ENCODE data around the gene VARS1. TPM values are rescaled to one million over a fixed set of nuclear protein-coding genes. Genes with fewer than 3 reads are reported as not detected.
A peak's percentile ranks its signal among the peaks of the same experiment; 100 is the strongest.

The VARS1 gene
- total RNA-seq, 1 donor from 2014 or later: 104 TPM

DNA sequence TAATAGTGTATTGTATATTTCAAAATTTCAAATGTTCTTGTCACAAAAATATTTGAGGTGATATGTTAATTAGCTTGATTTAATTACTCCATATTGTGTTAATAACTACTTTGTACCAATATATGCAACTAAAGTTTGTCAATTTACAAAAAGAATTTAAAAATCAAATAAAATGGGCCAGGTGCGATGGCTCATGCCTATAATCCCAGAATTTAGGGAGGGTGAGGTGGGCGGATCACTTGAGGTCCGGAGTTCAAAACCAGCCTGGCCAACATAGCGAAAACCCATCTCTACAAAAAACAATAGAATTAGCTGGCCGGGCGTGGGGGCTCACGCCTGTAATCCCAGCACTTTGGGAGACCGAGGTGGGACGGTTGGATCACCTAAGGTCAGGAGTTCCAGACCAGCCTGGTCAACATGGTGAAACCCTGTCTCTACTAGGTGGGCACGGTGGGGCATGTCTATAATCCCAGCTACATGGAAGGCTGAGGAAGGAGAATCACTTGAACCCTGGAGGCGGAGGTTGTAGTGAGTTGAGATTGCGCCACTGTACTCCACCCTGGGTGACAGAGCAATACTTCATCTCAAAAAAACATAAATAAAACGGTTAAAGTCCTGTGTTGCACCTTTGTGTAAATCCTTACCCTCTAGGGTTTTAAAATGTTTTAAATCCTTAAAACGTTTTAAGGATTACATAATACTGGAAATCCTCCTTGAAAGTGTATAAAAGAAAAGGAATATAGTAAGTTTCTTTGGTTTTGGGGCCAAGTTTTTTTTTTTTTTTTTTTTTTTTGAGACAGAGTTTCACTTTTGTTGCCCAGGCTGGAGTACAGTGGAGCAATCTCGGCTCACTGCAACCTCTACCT is 36.0 kb upstream of the VARS1 start:
- TF ChIP-seq, protein P1, sequence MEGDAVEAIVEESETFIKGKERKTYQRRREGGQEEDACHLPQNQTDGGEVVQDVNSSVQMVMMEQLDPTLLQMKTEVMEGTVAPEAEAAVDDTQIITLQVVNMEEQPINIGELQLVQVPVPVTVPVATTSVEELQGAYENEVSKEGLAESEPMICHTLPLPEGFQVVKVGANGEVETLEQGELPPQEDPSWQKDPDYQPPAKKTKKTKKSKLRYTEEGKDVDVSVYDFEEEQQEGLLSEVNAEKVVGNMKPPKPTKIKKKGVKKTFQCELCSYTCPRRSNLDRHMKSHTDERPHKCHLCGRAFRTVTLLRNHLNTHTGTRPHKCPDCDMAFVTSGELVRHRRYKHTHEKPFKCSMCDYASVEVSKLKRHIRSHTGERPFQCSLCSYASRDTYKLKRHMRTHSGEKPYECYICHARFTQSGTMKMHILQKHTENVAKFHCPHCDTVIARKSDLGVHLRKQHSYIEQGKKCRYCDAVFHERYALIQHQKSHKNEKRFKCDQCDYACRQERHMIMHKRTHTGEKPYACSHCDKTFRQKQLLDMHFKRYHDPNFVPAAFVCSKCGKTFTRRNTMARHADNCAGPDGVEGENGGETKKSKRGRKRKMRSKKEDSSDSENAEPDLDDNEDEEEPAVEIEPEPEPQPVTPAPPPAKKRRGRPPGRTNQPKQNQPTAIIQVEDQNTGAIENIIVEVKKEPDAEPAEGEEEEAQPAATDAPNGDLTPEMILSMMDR (conservative IDR thresholded peaks at IDR 0.05): no peak
- peaks cover 39% of the 10 kb centered on the region for H3K4me1 Mint-ChIP-seq (ENCODE audit: unreplicated experiment)
- H3K4me3 Mint-ChIP-seq: peak overlapping the region; percentile 94
- H3K27me3 Mint-ChIP-seq: no peaks in the 10 kb centered on the region
- H3K9me3 Mint-ChIP-seq: no peaks in the 10 kb centered on the region
- peak overlapping the region; percentile 88 for H3K27ac Mint-ChIP-seq
- no peak for DNase-seq (ENCODE audit: extremely low spot score, unreplicated experiment)
- H3K36me3 Mint-ChIP-seq: peaks cover 20% of the 10 kb centered on the region

DNA sequence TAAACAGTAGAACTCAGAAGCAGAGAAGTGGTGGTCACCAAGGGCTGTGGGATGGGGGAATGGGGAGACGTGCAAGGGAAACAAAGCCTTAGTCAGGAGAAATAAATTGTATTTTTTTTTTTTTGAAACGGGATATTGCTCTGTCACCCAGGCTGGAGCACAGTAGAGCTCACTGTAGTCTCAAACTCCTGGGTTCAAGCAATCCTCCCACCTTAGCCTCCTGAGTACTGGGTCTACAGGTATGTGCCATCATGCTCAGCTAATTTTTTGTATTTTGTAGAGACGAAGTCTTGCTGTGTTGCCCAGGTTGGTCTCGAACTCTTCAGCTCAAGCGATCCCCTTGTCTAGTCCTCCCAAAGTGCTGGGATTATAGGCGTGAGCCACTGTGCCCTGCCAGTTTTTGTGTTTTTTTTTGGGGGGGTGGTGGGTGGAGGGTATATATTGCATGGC is 35.4 kb upstream of the VARS1 start:
- Mint-ChIP-seq H3K4me1 (ENCODE audit: unreplicated experiment) (peaks cover 33% of the 10 kb centered on the region), H3K36me3 (peaks cover 13% of the 10 kb centered on the region), H3K9me3 (no peaks in the 10 kb centered on the region), H3K27ac (peak overlapping the region; percentile 88), H3K27me3 (no peaks in the 10 kb centered on the region), H3K4me3 (peak overlapping the region; percentile 94)
- TF ChIP-seq, protein P1 (conservative IDR thresholded peaks at IDR 0.05): no peak
- DNase-seq (ENCODE audit: extremely low spot score, unreplicated experiment): no peak

DNA sequence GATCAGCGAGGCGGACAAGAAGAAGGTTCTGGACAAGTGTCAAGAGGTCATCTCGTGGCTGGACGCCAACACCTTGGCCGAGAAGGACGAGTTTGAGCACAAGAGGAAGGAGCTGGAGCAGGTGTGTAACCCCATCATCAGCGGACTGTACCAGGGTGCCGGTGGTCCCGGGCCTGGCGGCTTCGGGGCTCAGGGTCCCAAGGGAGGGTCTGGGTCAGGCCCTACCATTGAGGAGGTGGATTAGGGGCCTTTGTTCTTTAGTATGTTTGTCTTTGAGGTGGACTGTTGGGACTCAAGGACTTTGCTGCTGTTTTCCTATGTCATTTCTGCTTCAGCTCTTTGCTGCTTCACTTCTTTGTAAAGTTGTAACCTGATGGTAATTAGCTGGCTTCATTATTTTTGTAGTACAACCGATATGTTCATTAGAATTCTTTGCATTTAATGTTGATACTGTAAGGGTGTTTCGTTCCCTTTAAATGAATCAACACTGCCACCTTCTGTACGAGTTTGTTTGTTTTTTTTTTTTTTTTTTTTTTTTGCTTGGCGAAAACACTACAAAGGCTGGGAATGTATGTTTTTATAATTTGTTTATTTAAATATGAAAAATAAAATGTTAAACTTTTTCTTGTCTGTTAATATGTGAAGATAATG is 34.2 kb upstream of the VARS1 start:
- Mint-ChIP-seq H3K4me1 (ENCODE audit: unreplicated experiment) (peaks cover 38% of the 10 kb centered on the region), H3K9me3 (no peaks in the 10 kb centered on the region), H3K36me3 (peaks cover 8% of the 10 kb centered on the region), H3K4me3 (peak overlapping the region; percentile 94), H3K27me3 (no peaks in the 10 kb centered on the region), H3K27ac (peak overlapping the region; percentile 88)
- no peak for DNase-seq (ENCODE audit: extremely low spot score, unreplicated experiment)
- TF ChIP-seq, protein P1 (conservative IDR thresholded peaks at IDR 0.05): peak; percentile 75

DNA sequence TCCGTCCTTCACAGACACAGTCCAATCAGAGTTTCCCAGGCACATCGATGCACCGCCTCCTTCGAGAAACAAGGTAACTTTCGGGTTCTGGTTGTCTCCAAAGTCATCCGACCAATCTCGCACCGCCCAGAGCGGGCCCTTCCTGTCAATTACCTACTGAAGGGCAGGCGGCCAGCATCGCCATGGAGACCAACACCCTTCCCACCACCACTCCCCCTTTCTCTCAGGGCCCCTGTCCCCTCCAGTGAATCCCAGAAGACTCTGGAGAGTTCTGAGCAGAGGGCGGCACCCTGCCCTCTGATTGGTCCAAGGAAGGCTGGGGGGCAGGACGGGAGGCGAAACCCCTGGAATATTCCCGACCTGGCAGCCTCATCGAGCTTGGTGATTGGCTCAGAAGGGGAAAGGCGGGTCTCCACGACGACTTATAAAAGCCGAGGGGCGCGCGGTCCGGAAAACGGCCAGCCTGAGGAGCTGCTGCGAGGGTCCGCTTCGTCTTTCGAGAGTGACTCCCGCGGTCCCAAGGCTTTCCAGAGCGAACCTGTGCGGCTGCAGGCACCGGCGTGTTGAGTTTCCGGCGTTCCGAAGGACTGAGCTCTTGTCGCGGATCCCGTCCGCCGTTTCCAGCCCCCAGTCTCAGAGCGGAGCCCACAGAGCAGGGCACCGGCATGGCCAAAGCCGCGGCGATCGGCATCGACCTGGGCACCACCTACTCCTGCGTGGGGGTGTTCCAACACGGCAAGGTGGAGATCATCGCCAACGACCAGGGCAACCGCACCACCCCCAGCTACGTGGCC is 31.9 kb upstream of the VARS1 start, which contains the start of gene HSPA1B:
TSS of gene HSPA1B (plus strand) at position 453 of the 794 bp plus-strand sequence. CDS start at position 666, 213 bp downstream.
- no peaks in the 10 kb centered on the region for H3K27me3 Mint-ChIP-seq
- peaks cover 7% of the 10 kb centered on the region for H3K36me3 Mint-ChIP-seq
- DNase-seq (ENCODE audit: extremely low spot score, unreplicated experiment): peak; percentile 97
- H3K9me3 Mint-ChIP-seq: no peaks in the 10 kb centered on the region
- TF ChIP-seq, protein P1 (conservative IDR thresholded peaks at IDR 0.05): no peak
- H3K27ac Mint-ChIP-seq: peak within 1 kb of the TSS; percentile 99
- H3K4me3 Mint-ChIP-seq: peak within 1 kb of the TSS; percentile 91
- H3K4me1 Mint-ChIP-seq (ENCODE audit: unreplicated experiment): peaks cover 45% of the 10 kb centered on the region

DNA sequence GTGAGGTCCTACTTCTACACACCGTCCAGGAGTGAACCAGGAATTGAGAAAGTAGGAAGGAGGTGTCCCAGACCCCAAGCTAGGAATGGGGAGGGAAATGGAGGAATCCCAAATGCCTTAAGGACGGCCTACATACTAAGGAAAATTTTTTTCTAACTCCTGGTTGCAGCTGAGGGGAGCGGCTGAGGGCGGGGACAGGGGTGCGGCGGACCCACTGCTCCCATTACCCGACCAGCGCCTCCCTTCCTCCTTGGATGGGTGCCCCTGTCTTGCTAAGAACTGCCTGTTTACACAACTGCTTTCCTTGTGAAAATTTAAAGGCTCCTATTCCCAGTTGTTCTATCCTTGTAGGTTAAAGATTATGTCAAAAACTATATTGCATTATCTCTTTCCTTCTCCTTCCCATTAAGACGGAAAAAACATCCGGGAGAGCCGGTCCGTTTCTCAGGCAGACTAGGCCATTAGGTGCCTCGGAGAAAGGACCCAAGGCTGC is 31.3 kb upstream of the VARS1 start:
- DNase-seq (ENCODE audit: extremely low spot score, unreplicated experiment): no peak
- TF ChIP-seq, protein P1 (conservative IDR thresholded peaks at IDR 0.05): no peak
- Mint-ChIP-seq H3K4me1 (ENCODE audit: unreplicated experiment) (peaks cover 51% of the 10 kb centered on the region), H3K4me3 (peak overlapping the region; percentile 91), H3K27ac (peak overlapping the region; percentile 99), H3K36me3 (peaks cover 7% of the 10 kb centered on the region), H3K27me3 (no peaks in the 10 kb centered on the region), H3K9me3 (no peaks in the 10 kb centered on the region)
